HCT116 (cell line): Measurements from ENCODE around the gene FOXK1. TPM values are rescaled to one million over a fixed set of nuclear protein-coding genes. Genes with fewer than 3 reads are reported as not detected.

Experiments used
- ATAC-seq: fragments of 200-7000 bp; cut with Tn5 transposase; 2 replicates; pipeline ENCODE4 v1.9.1; 2020; ENCODE audit warnings: mild to moderate bottlenecking, moderate library complexity
- BruUV-seq: library from RNA; stranded (reverse); fragments of 400-500 nt; replicated peaks from 2 replicates; lab custom pipeline; 2021; lab: Mats Ljungman, UMichigan
- CTCF ChIA-PET: fragments of 300-600 bp; sonication (Branson Sonifier 250); formaldehyde crosslinking; loops from one replicate; lab custom pipeline; 2021; ENCODE audit warnings: antibody characterized with exemption; lab: Charles Lee
- POLR2A ChIA-PET: fragments of 300-600, 350-600 bp; sonication (Branson Sonifier 250); formaldehyde crosslinking; loops from one replicate; lab custom pipeline; 2021; ENCODE audit warnings: antibody characterized with exemption; lab: Charles Lee
- RAD21 ChIA-PET, 2 experiments: fragments of 300-600 bp; sonication (Branson Sonifier 250); formaldehyde crosslinking; loops; one replicate each; lab custom pipeline; 2023; ENCODE audit warnings: low total read pairs in 2 of 2; ENCODE audit not compliant: uncharacterized antibody in 2 of 2, unreplicated experiment in 2 of 2, low non-redundant PET in 1 of 2; lab: Charles Lee
- DNase-seq: peaks from one replicate; pipeline ENCODE4 v3.0.0-alpha.2; 2010; ENCODE audit warnings: low read depth, low spot score
- H2AFZ ChIP-seq: fragments of 200-600 bp; shearing (Covaris generic), sonication (generic); 2 replicates; pipeline ENCODE4 v1.6.1; 2017; ENCODE audit warnings: low read depth, mixed run types, mixed read lengths, antibody characterized with exemption, low read length; ENCODE audit not compliant: poor library complexity, severe bottlenecking
- H3K27ac ChIP-seq: 2 replicates; pipeline ENCODE4 v1.5.1; 2012; ENCODE audit warnings: low read depth, low read length
- H3K27me3 ChIP-seq: fragments of 200-600 bp; sonication (generic); 2 replicates; pipeline ENCODE4 v1.6.1; 2016; ENCODE audit warnings: mixed run types, low read length, mixed read lengths; ENCODE audit not compliant: insufficient read depth
- H3K36me3 ChIP-seq, 2 experiments: fragments of 200-500 bp in 1 of 2; fragments of 200-600 bp in 1 of 2; sonication (Bioruptor generic) in 1 of 2; sonication (generic) in 1 of 2; 2 replicates each; pipeline versions ENCODE4 v1.5.1 to v1.6.1; 2014 to 2016; ENCODE audit warnings: low read length in 2 of 2, inconsistent platforms in 1 of 2, mixed read lengths in 1 of 2, mixed run types in 1 of 2; ENCODE audit not compliant: insufficient read depth in 2 of 2, control insufficient read depth in 1 of 2
- H3K4me1 ChIP-seq, 2 experiments: fragments of 200-600 bp in 1 of 2; sonication (generic) in 1 of 2; 2 replicates each; pipeline versions ENCODE4 v1.5.1 to v1.6.1; 2012 to 2017; ENCODE audit warnings: low read length in 2 of 2, inconsistent platforms in 1 of 2, mild to moderate bottlenecking in 1 of 2, mixed read lengths in 1 of 2, mixed run types in 1 of 2, moderate library complexity in 1 of 2; ENCODE audit not compliant: insufficient read depth in 2 of 2, control insufficient read depth in 1 of 2
- H3K4me2 ChIP-seq: fragments of 200-600 bp; sonication (generic); 2 replicates; pipeline ENCODE4 v1.6.1; 2017; ENCODE audit warnings: mixed run types, low read length, mixed read lengths
- H3K4me3 ChIP-seq, 2 experiments: fragments of 200-600 bp in 1 of 2; sonication (generic) in 1 of 2; replicated peaks in 1 of 2; 2 replicates each; pipeline ENCODE4 v1.5.1; 2011 to 2016; ENCODE audit warnings: low read length in 2 of 2, control low read depth in 1 of 2, low read depth in 1 of 2, mild to moderate bottlenecking in 1 of 2, mixed read lengths in 1 of 2, mixed run types in 1 of 2
- H3K79me2 ChIP-seq: fragments of 200-600 bp; sonication (generic); 2 replicates; pipeline ENCODE4 v1.6.1; 2017; ENCODE audit warnings: mild to moderate bottlenecking, mixed run types, low read length, moderate library complexity, mixed read lengths; ENCODE audit not compliant: insufficient read depth
- H3K9ac ChIP-seq: fragments of 200-600 bp; sonication (generic); 2 replicates; pipeline ENCODE4 v1.6.1; 2016; ENCODE audit warnings: low read length, mixed read lengths
- H3K9me2 ChIP-seq: fragments of 200-600 bp; sonication (generic), shearing (Covaris generic); 2 replicates; pipeline ENCODE4 v1.6.1; 2017; ENCODE audit warnings: mixed run types, mild to moderate bottlenecking, moderate library complexity; ENCODE audit not compliant: insufficient read depth
- H3K9me3 ChIP-seq, 2 experiments: fragments of 200-500 bp in 1 of 2; fragments of 200-600 bp in 1 of 2; sonication (Bioruptor generic) in 1 of 2; sonication (generic) in 1 of 2; 2 replicates each; pipeline ENCODE4 v1.6.1; 2014 to 2017; ENCODE audit warnings: low read length in 2 of 2, mixed read lengths in 2 of 2, inconsistent platforms in 1 of 2, low read depth in 1 of 2, mild to moderate bottlenecking in 1 of 2, mixed run types in 1 of 2, moderate library complexity in 1 of 2; ENCODE audit not compliant: control insufficient read depth in 1 of 2, insufficient read depth in 1 of 2
- H4K20me1 ChIP-seq: fragments of 200-600 bp; sonication (generic), shearing (Covaris generic); 2 replicates; pipeline ENCODE4 v1.6.1; 2017; ENCODE audit warnings: mixed run types, mild to moderate bottlenecking, moderate library complexity; ENCODE audit not compliant: insufficient read depth
- EGR1 ChIP-seq: IDR thresholded peaks from 2 replicates; pipeline ENCODE4 v1.6.1; 2012; ENCODE audit warnings: low read depth
- ELF1 ChIP-seq: IDR thresholded peaks from 2 replicates; pipeline ENCODE4 v1.6.1; 2012; ENCODE audit warnings: low read depth, borderline replicate concordance
- EZH2 ChIP-seq: fragments of 200-600 bp; sonication (generic); IDR thresholded peaks from 2 replicates; pipeline ENCODE4 v1.6.1; 2017; ENCODE audit warnings: antibody characterized with exemption, mixed run types
- JUND ChIP-seq: IDR thresholded peaks from 2 replicates; pipeline ENCODE4 v1.6.1; 2012
- POLR2A ChIP-seq: IDR thresholded peaks from 2 replicates; pipeline ENCODE4 v1.7.0; 2011; ENCODE audit warnings: borderline replicate concordance; ENCODE audit not compliant: insufficient read depth, insufficient read length; ENCODE audit errors: extremely low read depth
- POLR2AphosphoS5 ChIP-seq: IDR thresholded peaks from 2 replicates; pipeline ENCODE4 v1.6.1; 2011; ENCODE audit warnings: mild to moderate bottlenecking, low read depth, low read length, moderate library complexity
- SIN3A ChIP-seq: IDR thresholded peaks from 2 replicates; pipeline ENCODE4 v1.6.1; 2012; ENCODE audit warnings: low read depth
- SP1 ChIP-seq: IDR thresholded peaks from 2 replicates; pipeline ENCODE4 v1.6.1; 2012; ENCODE audit warnings: low read depth
- SRF ChIP-seq: IDR thresholded peaks from 2 replicates; pipeline ENCODE4 v1.6.1; 2012; ENCODE audit warnings: low read depth
- YY1 ChIP-seq: IDR thresholded peaks from 2 replicates; pipeline ENCODE4 v1.6.1; 2011; ENCODE audit warnings: low read length, low read depth, moderate library complexity, mild to moderate bottlenecking; ENCODE audit not compliant: insufficient replicate concordance; ENCODE audit errors: extremely low read depth
- intact Hi-C: fragments of 100-400 bp; cut with micrococcal nuclease; formaldehyde crosslinking; loops from 2 replicates; pipeline ENCODE4 v1.10.0; 2022
- total RNA-seq: library from RNA; stranded (reverse); gene quantifications from one replicate; pipeline ENCODE4 v1.2.1, GENCODE V29; 2021; ENCODE audit not compliant: unreplicated experiment
- TF ChIP-seq, protein P1 (sequence below), 3 experiments: fragments of 200-600 bp in 1 of 3; sonication (generic) in 1 of 3; IDR thresholded peaks in 2 of 3; conservative IDR thresholded peaks in 1 of 3; 2 replicates each; pipeline ENCODE4 v1.5.1; 2012 to 2017; ENCODE audit warnings: low read depth in 2 of 3, low read length in 2 of 3, antibody characterized with exemption in 1 of 3, borderline replicate concordance in 1 of 3, control low read depth in 1 of 3, mild to moderate bottlenecking in 1 of 3, mixed read lengths in 1 of 3, mixed run types in 1 of 3, moderate library complexity in 1 of 3; ENCODE audit not compliant: insufficient read depth in 1 of 3
- TF ChIP-seq, protein P2 (sequence below): IDR thresholded peaks from 2 replicates; pipeline ENCODE4 v1.6.1; 2011; ENCODE audit warnings: mild to moderate bottlenecking, low read length, moderate library complexity; ENCODE audit not compliant: insufficient replicate concordance; ENCODE audit errors: extremely low read depth
- TF ChIP-seq, protein P3 (sequence below): IDR thresholded peaks from 2 replicates; pipeline ENCODE4 v1.6.1; 2012; ENCODE audit warnings: low read depth
- TF ChIP-seq, protein P4 (sequence below): IDR thresholded peaks from 2 replicates; pipeline ENCODE4 v1.6.1; 2012

FOXK1 gene
- total RNA-seq, 1 experiment from 2014 or later: 60.5 TPM

DNA sequence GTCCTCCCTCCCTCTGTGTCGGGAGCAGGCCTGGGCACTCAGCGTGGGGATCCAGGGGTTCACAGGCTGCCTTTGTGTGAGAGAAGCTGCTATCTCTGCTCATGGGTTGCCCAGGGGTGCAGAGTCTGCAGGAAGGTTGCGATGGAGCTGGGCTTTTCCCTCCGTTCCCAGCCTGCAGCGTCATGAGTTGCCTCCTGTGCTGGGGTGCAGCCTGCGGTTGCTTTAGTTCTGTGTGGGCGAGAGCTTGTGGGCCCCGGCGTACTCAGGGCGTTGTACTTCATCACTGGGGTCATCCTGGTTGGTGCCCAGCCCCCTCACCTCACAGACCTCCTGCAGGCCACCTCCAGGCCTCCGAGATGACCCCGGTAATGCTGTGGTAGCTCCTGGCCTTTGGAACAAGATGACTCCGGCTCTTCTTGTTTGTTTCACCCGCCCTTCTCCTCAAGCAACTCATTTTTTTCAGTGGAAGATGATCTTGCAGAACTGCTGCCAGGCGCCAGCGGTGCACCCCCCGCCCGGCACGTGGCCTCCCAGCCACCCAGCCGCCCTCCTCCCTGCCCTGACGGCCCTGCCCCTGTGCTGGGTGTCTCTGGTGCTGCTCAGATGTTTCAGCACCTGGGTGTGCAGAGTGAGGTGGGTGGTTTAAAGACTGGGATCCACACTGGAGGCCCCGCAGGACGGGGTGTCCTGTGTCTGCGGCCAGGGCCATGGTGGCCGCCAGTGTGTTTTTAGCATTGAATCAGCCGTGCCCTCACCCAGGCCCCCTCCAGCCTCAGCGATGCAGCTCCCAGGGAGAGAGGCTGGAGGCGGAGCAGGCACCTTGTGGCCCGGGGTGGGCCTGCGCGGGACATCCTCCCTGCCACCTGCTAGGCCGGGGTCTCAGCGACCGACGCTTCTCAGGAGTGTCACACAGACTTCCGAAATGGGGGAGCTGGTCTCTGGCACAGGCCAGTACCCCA is 100.5 kb downstream of the FOXK1 start (continued):
- TF ChIP-seq POLR2AphosphoS5 (no peak), YY1 (no peak), SRF (no peak)

DNA sequence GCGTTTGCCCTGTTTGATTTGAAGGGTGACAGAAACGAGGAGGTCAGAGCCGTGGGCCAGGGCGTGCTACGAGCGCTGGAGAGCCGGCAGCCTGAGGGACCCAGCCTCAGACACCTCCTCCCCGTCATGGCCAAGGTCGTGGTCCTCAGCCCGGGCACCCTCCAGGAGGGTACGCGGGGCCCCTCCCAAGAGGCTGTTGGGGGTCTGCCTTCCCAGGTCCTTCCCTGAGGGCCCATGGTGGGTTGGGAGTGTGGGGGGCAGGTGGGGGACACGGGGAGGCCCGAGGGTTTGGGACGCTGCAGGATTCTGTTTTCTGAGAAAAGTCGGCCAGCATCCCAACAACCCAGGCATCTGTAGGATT is 101.2 kb downstream of the FOXK1 start:
- no peaks in the 10 kb centered on the region for H3K4me1 ChIP-seq
- BruUV-seq: no TSS peak
- H4K20me1 ChIP-seq: no peaks in the 10 kb centered on the region
- H3K79me2 ChIP-seq: peaks cover 2% of the 10 kb centered on the region; the same call in 1 of the 2 replicates
- no peak for ATAC-seq
- no peak overlapping the region for H3K4me2 ChIP-seq
- H3K4me3 ChIP-seq: no peak overlapping the region
- RAD21 ChIA-PET: no interaction called here
- TF ChIP-seq, protein P1, sequence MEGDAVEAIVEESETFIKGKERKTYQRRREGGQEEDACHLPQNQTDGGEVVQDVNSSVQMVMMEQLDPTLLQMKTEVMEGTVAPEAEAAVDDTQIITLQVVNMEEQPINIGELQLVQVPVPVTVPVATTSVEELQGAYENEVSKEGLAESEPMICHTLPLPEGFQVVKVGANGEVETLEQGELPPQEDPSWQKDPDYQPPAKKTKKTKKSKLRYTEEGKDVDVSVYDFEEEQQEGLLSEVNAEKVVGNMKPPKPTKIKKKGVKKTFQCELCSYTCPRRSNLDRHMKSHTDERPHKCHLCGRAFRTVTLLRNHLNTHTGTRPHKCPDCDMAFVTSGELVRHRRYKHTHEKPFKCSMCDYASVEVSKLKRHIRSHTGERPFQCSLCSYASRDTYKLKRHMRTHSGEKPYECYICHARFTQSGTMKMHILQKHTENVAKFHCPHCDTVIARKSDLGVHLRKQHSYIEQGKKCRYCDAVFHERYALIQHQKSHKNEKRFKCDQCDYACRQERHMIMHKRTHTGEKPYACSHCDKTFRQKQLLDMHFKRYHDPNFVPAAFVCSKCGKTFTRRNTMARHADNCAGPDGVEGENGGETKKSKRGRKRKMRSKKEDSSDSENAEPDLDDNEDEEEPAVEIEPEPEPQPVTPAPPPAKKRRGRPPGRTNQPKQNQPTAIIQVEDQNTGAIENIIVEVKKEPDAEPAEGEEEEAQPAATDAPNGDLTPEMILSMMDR (IDR thresholded peaks at IDR 0.05 in 2 of 3, conservative IDR thresholded peaks at IDR 0.05 in 1 of 3; ENCODE audit: borderline replicate concordance in 1 of 3, insufficient read depth in 1 of 3, low read depth in 2 of 3, low read length in 2 of 3): no peak
- TF ChIP-seq SP1 (no peak), ELF1 (no peak), JUND (no peak), EZH2 (no peak), SRF (no peak), SIN3A (no peak), POLR2A (no peak), EGR1 (no peak)
- TF ChIP-seq, protein P2, sequence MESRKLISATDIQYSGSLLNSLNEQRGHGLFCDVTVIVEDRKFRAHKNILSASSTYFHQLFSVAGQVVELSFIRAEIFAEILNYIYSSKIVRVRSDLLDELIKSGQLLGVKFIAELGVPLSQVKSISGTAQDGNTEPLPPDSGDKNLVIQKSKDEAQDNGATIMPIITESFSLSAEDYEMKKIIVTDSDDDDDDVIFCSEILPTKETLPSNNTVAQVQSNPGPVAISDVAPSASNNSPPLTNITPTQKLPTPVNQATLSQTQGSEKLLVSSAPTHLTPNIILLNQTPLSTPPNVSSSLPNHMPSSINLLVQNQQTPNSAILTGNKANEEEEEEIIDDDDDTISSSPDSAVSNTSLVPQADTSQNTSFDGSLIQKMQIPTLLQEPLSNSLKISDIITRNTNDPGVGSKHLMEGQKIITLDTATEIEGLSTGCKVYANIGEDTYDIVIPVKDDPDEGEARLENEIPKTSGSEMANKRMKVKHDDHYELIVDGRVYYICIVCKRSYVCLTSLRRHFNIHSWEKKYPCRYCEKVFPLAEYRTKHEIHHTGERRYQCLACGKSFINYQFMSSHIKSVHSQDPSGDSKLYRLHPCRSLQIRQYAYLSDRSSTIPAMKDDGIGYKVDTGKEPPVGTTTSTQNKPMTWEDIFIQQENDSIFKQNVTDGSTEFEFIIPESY: no peak
- TF ChIP-seq, protein P3, sequence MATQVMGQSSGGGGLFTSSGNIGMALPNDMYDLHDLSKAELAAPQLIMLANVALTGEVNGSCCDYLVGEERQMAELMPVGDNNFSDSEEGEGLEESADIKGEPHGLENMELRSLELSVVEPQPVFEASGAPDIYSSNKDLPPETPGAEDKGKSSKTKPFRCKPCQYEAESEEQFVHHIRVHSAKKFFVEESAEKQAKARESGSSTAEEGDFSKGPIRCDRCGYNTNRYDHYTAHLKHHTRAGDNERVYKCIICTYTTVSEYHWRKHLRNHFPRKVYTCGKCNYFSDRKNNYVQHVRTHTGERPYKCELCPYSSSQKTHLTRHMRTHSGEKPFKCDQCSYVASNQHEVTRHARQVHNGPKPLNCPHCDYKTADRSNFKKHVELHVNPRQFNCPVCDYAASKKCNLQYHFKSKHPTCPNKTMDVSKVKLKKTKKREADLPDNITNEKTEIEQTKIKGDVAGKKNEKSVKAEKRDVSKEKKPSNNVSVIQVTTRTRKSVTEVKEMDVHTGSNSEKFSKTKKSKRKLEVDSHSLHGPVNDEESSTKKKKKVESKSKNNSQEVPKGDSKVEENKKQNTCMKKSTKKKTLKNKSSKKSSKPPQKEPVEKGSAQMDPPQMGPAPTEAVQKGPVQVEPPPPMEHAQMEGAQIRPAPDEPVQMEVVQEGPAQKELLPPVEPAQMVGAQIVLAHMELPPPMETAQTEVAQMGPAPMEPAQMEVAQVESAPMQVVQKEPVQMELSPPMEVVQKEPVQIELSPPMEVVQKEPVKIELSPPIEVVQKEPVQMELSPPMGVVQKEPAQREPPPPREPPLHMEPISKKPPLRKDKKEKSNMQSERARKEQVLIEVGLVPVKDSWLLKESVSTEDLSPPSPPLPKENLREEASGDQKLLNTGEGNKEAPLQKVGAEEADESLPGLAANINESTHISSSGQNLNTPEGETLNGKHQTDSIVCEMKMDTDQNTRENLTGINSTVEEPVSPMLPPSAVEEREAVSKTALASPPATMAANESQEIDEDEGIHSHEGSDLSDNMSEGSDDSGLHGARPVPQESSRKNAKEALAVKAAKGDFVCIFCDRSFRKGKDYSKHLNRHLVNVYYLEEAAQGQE: no peak
- TF ChIP-seq, protein P4, sequence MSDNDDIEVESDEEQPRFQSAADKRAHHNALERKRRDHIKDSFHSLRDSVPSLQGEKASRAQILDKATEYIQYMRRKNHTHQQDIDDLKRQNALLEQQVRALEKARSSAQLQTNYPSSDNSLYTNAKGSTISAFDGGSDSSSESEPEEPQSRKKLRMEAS: no peak
- H3K27ac ChIP-seq: no peak overlapping the region
- H3K9ac ChIP-seq: no peak overlapping the region
- intact Hi-C loops: no loop called here
- DNase-seq: no peak
- peaks cover 0 to 2% of the 10 kb centered on the region in 2 experiments; a peak in 1 of 4 replicates for H3K36me3 ChIP-seq
- no peaks in the 10 kb centered on the region for H3K27me3 ChIP-seq
- H2AFZ ChIP-seq: no peak overlapping the region
- no peaks in the 10 kb centered on the region for H3K9me2 ChIP-seq
- CTCF ChIA-PET: no interaction called here
- POLR2A ChIA-PET: no interaction called here
- no peaks in the 10 kb centered on the region for H3K9me3 ChIP-seq
